OCI-LY7 (cell line): ENCODE results near the gene TBC1D10A.

Experiments
- CTCF ChIP-seq: fragments of 200-600 bp; sonication (generic); conservative IDR thresholded peaks from 2 replicates; pipeline ENCODE4 v1.5.1; 2014; ENCODE audit warnings: mild to moderate bottlenecking, antibody characterized with exemption, low read length, moderate library complexity, mixed read lengths
- EZH2phosphoT487 ChIP-seq: fragments of 200-600 bp; sonication (generic); IDR thresholded peaks from 2 replicates; pipeline ENCODE4 v1.6.1; 2018; ENCODE audit warnings: low read depth, borderline replicate concordance, mild to moderate bottlenecking, mixed run types, antibody characterized with exemption, low read length, moderate library complexity, mixed read lengths

- TF ChIP-seq CTCF (no peak), EZH2phosphoT487 (no peak)
These were observed 20.1 kb downstream of the TBC1D10A start for GRCh38 chr22:30306627-30307011.
